ENCODE results near the gene IL17D.
A peak's percentile ranks its signal among the peaks of the same experiment; 100 is the strongest.
"Not testable (repeated sequence)": the region's sequence is repeated elsewhere in the genome, so short reads cannot be mapped to it uniquely, and the experiment has no call there.

Gene IL17D

GRCh38 chr13:20702915-20703779, at the start of gene IL17D:
TSS of gene IL17D (plus strand) at chr13:20703699. CDS start at chr13:20704002, 303 bp downstream.
- DNase-seq = peak; percentile 50

- no peak for DNase-seq
Observed at GRCh38 chr13:20654156-20654555, 49.3 kb upstream of the IL17D start.

GRCh38 chr13:20658451-20659040, 45.0 kb upstream of the IL17D start:
- no peak for DNase-seq

- no peak for DNase-seq
Observed at GRCh38 chr13:20664351-20664750, 39.1 kb upstream of the IL17D start.

- DNase-seq = no peak
Observed at GRCh38 chr13:20666948-20667347, 36.6 kb upstream of the IL17D start.

- no peak for DNase-seq
Observed at GRCh38 chr13:20667857-20668437, 35.6 kb upstream of the IL17D start.

GRCh38 chr13:20669162-20669561, 34.3 kb upstream of the IL17D start:
- DNase-seq = no peak

GRCh38 chr13:20671789-20672188, 31.7 kb upstream of the IL17D start:
- DNase-seq = no peak

GRCh38 chr13:20672772-20673171, 30.7 kb upstream of the IL17D start:
- no peak for DNase-seq

- no peak for DNase-seq
Observed at GRCh38 chr13:20673715-20674114, 29.8 kb upstream of the IL17D start.

GRCh38 chr13:20676213-20676612, 27.3 kb upstream of the IL17D start:
- no peak for DNase-seq

- DNase-seq = not testable (repeated sequence)
Observed at GRCh38 chr13:20678606-20679005, 24.9 kb upstream of the IL17D start.

- no peak for DNase-seq
Observed at GRCh38 chr13:20679879-20680278, 23.6 kb upstream of the IL17D start.

- no peak for DNase-seq
Observed at GRCh38 chr13:20680416-20681080, 23.0 kb upstream of the IL17D start.

GRCh38 chr13:20681481-20681880, 22.0 kb upstream of the IL17D start:
- DNase-seq = not testable (repeated sequence)

GRCh38 chr13:20682061-20682460, 21.4 kb upstream of the IL17D start:
- DNase-seq = no peak

GRCh38 chr13:20684041-20684440, 19.5 kb upstream of the IL17D start:
- no peak for DNase-seq

GRCh38 chr13:20684546-20684945, 19.0 kb upstream of the IL17D start:
- no peak for DNase-seq

GRCh38 chr13:20685092-20685491, 18.4 kb upstream of the IL17D start:
- no peak for DNase-seq

GRCh38 chr13:20686167-20686566, 17.3 kb upstream of the IL17D start:
- no peak for DNase-seq

GRCh38 chr13:20686863-20687579, 16.5 kb upstream of the IL17D start:
- no peak for DNase-seq

- no peak for DNase-seq
Observed at GRCh38 chr13:20689291-20689690, 14.2 kb upstream of the IL17D start.

GRCh38 chr13:20691616-20692015, 11.9 kb upstream of the IL17D start:
- no peak for DNase-seq
